DMS79 (cell line): Measurements from ENCODE around the gene SGCG.

Experiments used
- DNase-seq: peaks from one replicate; lab custom pipeline; 2025; lab: John Stamatoyannopoulos, UW

SGCG gene

GRCh38 chr13:23330356-23330755 lies 149.6 kb downstream of the SGCG start:
- DNase-seq: no peak

- DNase-seq: no peak
Measured at GRCh38 chr13:23339225-23339624, 158.4 kb downstream of the SGCG start.

GRCh38 chr13:23344931-23345595 lies 164.3 kb downstream of the SGCG start:
- no peak for DNase-seq

GRCh38 chr13:23347601-23348000 lies 166.8 kb downstream of the SGCG start:
- DNase-seq: no peak

GRCh38 chr13:23348262-23349127 lies 167.7 kb downstream of the SGCG start:
- no peak for DNase-seq

GRCh38 chr13:23349161-23349897 lies 168.6 kb downstream of the SGCG start:
- DNase-seq: no peak

- DNase-seq: no peak
Measured at GRCh38 chr13:23350009-23350408, 169.2 kb downstream of the SGCG start.

- DNase-seq: no peak
Measured at GRCh38 chr13:23352161-23352560, 171.4 kb downstream of the SGCG start.

- DNase-seq: no peak
Measured at GRCh38 chr13:23354520-23354919, 173.7 kb downstream of the SGCG start.

GRCh38 chr13:23356368-23356767 lies 175.6 kb downstream of the SGCG start:
- no peak for DNase-seq

- no peak for DNase-seq
Measured at GRCh38 chr13:23357349-23357748, 176.6 kb downstream of the SGCG start.

- no peak for DNase-seq
Measured at GRCh38 chr13:23359882-23360281, 179.1 kb downstream of the SGCG start.

- DNase-seq: no peak
Measured at GRCh38 chr13:23365652-23366051, 184.9 kb downstream of the SGCG start.

GRCh38 chr13:23367907-23368306 lies 187.1 kb downstream of the SGCG start:
- DNase-seq: no peak

GRCh38 chr13:23372264-23372906 lies 191.6 kb downstream of the SGCG start:
- no peak for DNase-seq
